Ramos (cell line): ENCODE data around the gene FAM76B.

Source experiments
- in situ Hi-C: fragments of 300-500 bp; cut with MboI; formaldehyde crosslinking; loops from one replicate; pipeline ENCODE4 v1.14.3; 2022; ENCODE audit warnings: low sequenced_read_pairs; ENCODE audit not compliant: unreplicated experiment

Gene FAM76B

DNA sequence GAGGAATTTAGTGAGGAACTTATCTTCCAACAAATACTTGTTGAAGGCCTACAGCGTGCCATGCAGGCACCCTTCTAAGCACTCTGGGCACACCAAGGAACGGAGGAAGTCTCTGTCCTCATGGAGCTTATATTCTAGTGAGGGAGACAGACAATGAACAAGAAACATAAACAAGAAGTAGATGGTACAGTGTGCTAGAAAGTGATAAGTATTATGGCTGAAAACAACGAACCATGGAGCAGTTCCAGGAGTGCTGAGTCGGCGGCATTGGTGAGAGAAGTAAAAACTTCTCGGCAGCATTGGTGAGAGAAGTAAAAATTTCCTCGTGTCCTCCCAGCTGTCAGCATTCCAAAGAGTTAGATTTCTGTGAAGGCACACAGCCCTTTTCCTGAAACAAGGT is 53.2 kb downstream of the FAM76B start:
- in situ Hi-C loops, result no loop called here

DNA sequence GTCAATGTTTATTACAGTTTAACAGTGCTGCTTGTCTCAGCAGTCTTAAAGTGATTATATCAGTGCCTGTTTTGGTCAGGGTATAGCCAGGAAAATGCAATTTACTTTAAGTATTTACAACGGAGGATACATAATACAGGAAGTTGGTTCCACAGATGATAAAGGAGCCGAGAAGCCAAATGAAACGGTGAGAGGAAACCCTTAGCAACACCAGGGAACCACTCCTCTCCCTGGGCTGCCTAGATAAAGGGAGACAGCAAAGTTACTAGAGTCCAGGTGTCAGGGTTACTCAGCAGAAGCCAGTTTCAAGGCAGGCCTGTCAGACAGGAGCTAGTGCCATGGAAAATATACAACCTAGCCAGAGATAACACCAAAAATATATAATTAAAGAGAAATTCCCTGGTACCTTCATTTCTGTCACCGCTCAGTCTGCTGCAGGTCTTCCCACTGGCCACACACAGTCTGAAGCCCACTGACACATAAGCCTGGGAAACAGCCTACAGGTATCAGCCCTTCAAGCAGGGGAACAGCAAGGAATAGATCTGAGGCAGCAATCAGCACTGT is 55.5 kb downstream of the FAM76B start:
- in situ Hi-C loops, result no loop called here

- in situ Hi-C loops, result no loop called here
These were observed 56.5 kb downstream of the FAM76B start for GRCh38 chr11:95732930-95733602.

GRCh38 chr11:95729462-95729861 is 60.1 kb downstream of the FAM76B start:
- in situ Hi-C loops, result no loop called here

- in situ Hi-C loops, result no loop called here
These were observed 60.8 kb downstream of the FAM76B start for GRCh38 chr11:95728790-95729189.

- in situ Hi-C loops, result no loop called here
These were observed 61.5 kb downstream of the FAM76B start for GRCh38 chr11:95728094-95728493.

- in situ Hi-C loops, result no loop called here
These were observed 62.0 kb downstream of the FAM76B start for GRCh38 chr11:95727620-95728019.

GRCh38 chr11:95727111-95727510 is 62.5 kb downstream of the FAM76B start:
- in situ Hi-C loops, result no loop called here

- in situ Hi-C loops, result no loop called here
These were observed 64.4 kb downstream of the FAM76B start for GRCh38 chr11:95725196-95725595.

DNA sequence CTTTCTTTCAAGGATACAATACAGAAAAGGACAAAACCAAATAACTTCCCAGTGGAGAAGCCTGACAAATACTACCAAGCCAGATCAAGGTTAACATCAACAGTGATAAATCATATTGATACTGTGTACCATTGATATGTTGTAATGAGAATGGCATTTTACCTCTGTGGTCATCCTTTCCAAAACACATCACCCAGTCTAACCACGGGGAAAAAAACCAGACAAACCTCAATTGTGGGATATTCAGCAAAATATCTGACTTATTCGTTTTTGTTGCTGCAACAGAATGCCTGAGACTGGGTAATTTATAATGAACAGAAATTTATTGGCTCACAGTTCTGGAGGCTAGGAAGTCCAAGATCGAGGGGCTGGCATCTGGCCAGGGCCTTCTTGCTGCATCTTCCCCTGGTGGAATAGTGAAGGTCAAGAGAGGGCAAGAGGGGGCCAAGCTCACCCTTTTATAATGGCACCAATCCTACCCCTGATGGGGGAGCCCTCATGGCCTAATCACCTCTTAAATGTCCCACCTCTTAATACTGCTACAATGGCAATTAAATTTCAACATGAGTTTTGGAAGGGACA is 66.1 kb downstream of the FAM76B start:
- in situ Hi-C loops, result no loop called here

DNA sequence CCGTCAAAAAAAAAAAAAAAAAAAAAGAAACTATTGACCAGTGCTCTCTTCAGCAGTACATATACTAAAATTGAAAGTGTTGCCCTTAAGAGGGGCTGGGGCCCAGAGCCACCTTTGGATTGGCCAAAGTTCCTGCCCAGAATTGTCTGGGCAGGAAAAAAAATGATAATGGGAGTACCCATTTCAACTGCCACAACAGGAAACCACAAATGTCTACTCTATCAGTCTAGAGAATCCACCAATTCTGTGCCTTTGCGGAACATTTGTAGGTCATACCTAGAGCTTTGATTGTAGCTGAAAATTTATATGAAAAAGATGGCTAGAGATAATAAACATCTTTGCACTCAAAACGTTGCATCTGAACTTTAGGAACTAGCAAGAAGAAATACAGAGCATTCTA is 69.4 kb downstream of the FAM76B start:
- in situ Hi-C loops, result no loop called here
